ENCODE results near the gene TMUB1. TPM values are rescaled to one million over a fixed set of nuclear protein-coding genes. Genes with fewer than 3 reads are reported as not detected.
A peak's percentile ranks its signal among the peaks of the same experiment; 100 is the strongest.

TMUB1 gene
- total and polyA plus RNA-seq, 2 donors (not counting 3 experiments of a cell fraction or from before 2014, with no cell fraction given), result 41.3 to 45.3 TPM

DNA sequence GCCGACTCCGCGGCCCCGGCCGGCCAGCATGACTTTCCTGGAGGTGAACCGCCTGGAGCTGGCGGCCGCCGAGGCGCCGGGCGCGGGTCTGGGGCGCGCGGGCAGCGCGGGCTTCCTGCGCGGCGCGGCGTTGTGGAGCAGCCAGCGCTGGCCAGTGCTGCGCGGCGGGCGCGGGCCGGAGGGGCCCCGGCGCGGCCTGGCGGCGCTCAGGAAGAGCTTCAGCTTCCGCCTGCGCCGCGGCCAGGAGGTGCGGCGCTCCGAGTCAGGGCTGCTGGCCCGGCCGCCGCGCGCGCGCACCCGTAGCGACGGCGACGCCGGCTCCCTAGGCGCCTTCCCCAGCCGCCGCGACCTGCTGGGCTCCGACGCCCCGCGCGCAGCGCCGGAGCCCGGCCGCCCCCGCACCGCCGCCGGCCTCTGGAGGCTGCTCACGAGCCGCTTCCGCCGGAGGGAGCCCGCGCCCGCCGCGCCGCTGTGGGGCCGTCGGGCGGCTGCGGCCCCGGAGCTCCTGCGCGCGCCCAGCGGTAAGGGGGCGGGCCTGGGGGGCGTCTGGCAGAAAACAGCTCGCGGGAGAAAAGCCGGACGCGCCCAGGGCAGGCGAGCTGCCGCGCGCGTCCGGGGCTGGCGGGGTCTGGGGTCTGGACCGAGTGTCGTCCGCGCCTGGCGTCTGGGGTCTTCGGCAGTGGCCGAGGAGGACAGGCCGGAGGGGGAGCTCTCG is 32.0 kb upstream of the TMUB1 start:
- H3K4me3 ChIP-seq (replicated peaks in 1 of 3; ENCODE audit: insufficient read depth in 1 of 3, low read depth in 1 of 3, low read length in 3 of 3), result no peak overlapping the region
- intact Hi-C loops (cut with micrococcal nuclease), result loop anchor here (2.0 kb wide), 1 partner anchor 126 kb away; no protein-coding TSS in a partner anchor
- no peak for TF ChIP-seq FOS (IDR thresholded peaks at IDR 0.05; ENCODE audit: borderline replicate concordance, insufficient read depth, low read length)
- peak; percentile 59 for TF ChIP-seq POLR2AphosphoS5 (IDR thresholded peaks at IDR 0.05; ENCODE audit: insufficient read depth, low read depth, low read length)
- no peaks in the 10 kb centered on the region for H3K9me1 ChIP-seq (replicated peaks; ENCODE audit: control insufficient read depth, extremely low read depth, insufficient read depth, low read length)
- dilution Hi-C loops (cut with MboI; ENCODE audit: extremely low pct_ligation_motif_present, low sequenced_read_pairs), result no loop called here
- CTCF ChIA-PET, result interaction anchor here (0.7 to 3.0 kb wide), 6 partner anchors 9 to 152 kb away, joined by 4 to 33 read pairs (median 4); no protein-coding TSS in a partner anchor
- H3K27ac ChIP-seq (ENCODE audit: insufficient read depth, low read depth, low read length), result no peak overlapping the region
- H3K4me1 ChIP-seq (ENCODE audit: control insufficient read depth, extremely low read depth, insufficient read depth, low read length), result peaks cover 19% of the 10 kb centered on the region
- H3K27me3 ChIP-seq (ENCODE audit: control insufficient read depth in 2 of 2, insufficient read depth in 2 of 2, low read length in 2 of 2), result no peaks in the 10 kb centered on the region
- no peak overlapping the region for H3K4me2 ChIP-seq (ENCODE audit: insufficient read depth, low read length)
- FAIRE-seq (peak; percentile 12), DNase-seq (ENCODE audit: low read depth, low spot score) (peak; percentile 15)
- H3K9me3 ChIP-seq (replicated peaks; ENCODE audit: control insufficient read depth, insufficient read depth, low read length), result no peaks in the 10 kb centered on the region
- H4K20me1 ChIP-seq (replicated peaks; ENCODE audit: control insufficient read depth, extremely low read depth, insufficient read depth, low read length), result no peaks in the 10 kb centered on the region
- H3K36me3 ChIP-seq (ENCODE audit: control insufficient read depth in 2 of 2, extremely low read depth in 1 of 2, insufficient read depth in 2 of 2, low read length in 2 of 2), result peaks cover 9 to 32% of the 10 kb centered on the region in 2 experiments
- BruUV-seq (replicated peaks), result no TSS peak
- H2AFZ ChIP-seq (ENCODE audit: low read depth, low read length), result no peak overlapping the region
- peaks cover 58% of the 10 kb centered on the region for H3K79me2 ChIP-seq (ENCODE audit: control insufficient read depth, insufficient read depth, low read length)
- no peak overlapping the region for H3K9ac ChIP-seq (replicated peaks; ENCODE audit: extremely low read depth, insufficient read depth, low read length)
- POLR2A ChIA-PET, result no interaction called here

DNA sequence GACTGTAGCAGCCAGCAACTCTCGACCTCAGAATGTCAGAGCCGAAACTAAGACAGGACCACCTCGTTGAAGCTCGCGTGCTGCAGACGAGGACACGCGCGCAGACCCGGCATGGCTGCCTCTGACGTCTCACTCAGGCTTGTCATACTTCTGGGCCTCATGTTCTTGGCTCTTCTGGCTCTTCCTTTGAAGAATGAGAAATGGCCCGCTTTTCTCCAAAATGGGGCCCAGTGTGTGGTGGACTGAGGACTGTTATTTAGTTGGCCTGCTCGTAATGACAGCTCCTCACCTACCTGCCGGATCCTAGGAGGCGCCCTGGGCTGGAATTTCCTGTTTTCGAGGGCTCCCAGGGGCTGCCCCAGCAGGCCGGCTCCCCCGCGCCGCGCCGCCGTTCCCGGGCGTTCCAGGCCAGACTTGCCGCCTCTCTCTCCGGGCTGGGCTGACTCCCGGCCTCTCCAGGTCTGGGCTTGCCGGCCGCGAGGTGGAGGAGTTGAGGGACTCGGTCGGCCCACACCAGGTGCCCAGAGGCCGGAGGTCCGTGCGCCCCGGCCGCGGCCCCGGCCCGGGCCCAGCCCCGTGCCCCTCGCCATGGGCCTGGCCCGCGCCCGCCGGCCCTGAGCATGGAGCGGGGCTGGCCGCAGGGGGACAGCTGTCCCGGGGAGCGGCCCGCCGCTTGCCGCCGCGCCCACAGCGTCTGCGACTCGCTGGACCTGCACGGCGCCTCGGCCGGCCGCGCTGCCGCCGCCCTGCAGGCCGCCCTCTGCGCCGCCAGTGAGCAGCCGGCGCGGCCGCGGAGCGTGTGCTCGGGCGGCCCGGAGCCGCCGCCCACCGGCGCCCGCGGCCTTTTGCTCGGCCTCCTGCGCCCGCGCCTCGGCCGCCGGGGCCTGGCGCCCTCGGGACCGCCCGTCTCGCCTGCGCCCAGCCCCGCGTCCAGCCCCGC is 31.1 kb upstream of the TMUB1 start:
- dilution Hi-C loops (cut with MboI; ENCODE audit: extremely low pct_ligation_motif_present, low sequenced_read_pairs) (no loop called here), intact Hi-C loops (cut with micrococcal nuclease) (loop anchor here (2.0 kb wide), 1 partner anchor 126 kb away; no protein-coding TSS in a partner anchor)
- no peaks in the 10 kb centered on the region for H3K9me1 ChIP-seq (replicated peaks; ENCODE audit: control insufficient read depth, extremely low read depth, insufficient read depth, low read length)
- H3K4me3 ChIP-seq (replicated peaks in 1 of 3; ENCODE audit: insufficient read depth in 1 of 3, low read depth in 1 of 3, low read length in 3 of 3), result no peak overlapping the region
- peaks cover 64% of the 10 kb centered on the region for H3K79me2 ChIP-seq (ENCODE audit: control insufficient read depth, insufficient read depth, low read length)
- no peak overlapping the region for H3K9ac ChIP-seq (replicated peaks; ENCODE audit: extremely low read depth, insufficient read depth, low read length)
- H4K20me1 ChIP-seq (replicated peaks; ENCODE audit: control insufficient read depth, extremely low read depth, insufficient read depth, low read length), result no peaks in the 10 kb centered on the region
- DNase-seq (ENCODE audit: low read depth, low spot score), result no peak
- POLR2A ChIA-PET, result no interaction called here
- peaks cover 2 to 23% of the 10 kb centered on the region in 2 experiments for H3K36me3 ChIP-seq (ENCODE audit: control insufficient read depth in 2 of 2, extremely low read depth in 1 of 2, insufficient read depth in 2 of 2, low read length in 2 of 2)
- peaks cover 19% of the 10 kb centered on the region for H3K4me1 ChIP-seq (ENCODE audit: control insufficient read depth, extremely low read depth, insufficient read depth, low read length)
- H3K27ac ChIP-seq (ENCODE audit: insufficient read depth, low read depth, low read length), result peak overlapping the region; percentile 26
- BruUV-seq (replicated peaks), result no TSS peak
- CTCF ChIA-PET, result interaction anchor here (1.0 to 3.0 kb wide), 5 partner anchors 10 to 130 kb away, joined by 3 to 33 read pairs (median 6); partner anchors contain the start of gene FASTK
- TF ChIP-seq, protein P1, sequence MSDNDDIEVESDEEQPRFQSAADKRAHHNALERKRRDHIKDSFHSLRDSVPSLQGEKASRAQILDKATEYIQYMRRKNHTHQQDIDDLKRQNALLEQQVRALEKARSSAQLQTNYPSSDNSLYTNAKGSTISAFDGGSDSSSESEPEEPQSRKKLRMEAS (IDR thresholded peaks at IDR 0.05; ENCODE audit: insufficient read depth, insufficient read length), result no peak
- TF ChIP-seq, protein P2, sequence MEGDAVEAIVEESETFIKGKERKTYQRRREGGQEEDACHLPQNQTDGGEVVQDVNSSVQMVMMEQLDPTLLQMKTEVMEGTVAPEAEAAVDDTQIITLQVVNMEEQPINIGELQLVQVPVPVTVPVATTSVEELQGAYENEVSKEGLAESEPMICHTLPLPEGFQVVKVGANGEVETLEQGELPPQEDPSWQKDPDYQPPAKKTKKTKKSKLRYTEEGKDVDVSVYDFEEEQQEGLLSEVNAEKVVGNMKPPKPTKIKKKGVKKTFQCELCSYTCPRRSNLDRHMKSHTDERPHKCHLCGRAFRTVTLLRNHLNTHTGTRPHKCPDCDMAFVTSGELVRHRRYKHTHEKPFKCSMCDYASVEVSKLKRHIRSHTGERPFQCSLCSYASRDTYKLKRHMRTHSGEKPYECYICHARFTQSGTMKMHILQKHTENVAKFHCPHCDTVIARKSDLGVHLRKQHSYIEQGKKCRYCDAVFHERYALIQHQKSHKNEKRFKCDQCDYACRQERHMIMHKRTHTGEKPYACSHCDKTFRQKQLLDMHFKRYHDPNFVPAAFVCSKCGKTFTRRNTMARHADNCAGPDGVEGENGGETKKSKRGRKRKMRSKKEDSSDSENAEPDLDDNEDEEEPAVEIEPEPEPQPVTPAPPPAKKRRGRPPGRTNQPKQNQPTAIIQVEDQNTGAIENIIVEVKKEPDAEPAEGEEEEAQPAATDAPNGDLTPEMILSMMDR (IDR thresholded peaks at IDR 0.05; ENCODE audit: extremely low read depth in 1 of 2, insufficient read depth in 1 of 2, low read depth in 1 of 2, low read length in 2 of 2), result no peak
- TF ChIP-seq FOS (IDR thresholded peaks at IDR 0.05; ENCODE audit: borderline replicate concordance, insufficient read depth, low read length) (no peak), POLR2A (IDR thresholded peaks at IDR 0.05; ENCODE audit: low read depth, low read length) (no peak), GATA2 (IDR thresholded peaks at IDR 0.05; ENCODE audit: insufficient read depth, insufficient read length, low read depth, low read length) (no peak), POLR2AphosphoS5 (IDR thresholded peaks at IDR 0.05; ENCODE audit: insufficient read depth, low read depth, low read length) (no peak), JUN (IDR thresholded peaks at IDR 0.05; ENCODE audit: borderline replicate concordance, insufficient read depth, insufficient read length, low read depth) (no peak)
- FAIRE-seq, result no peak
- peak overlapping the region; percentile 10 for H3K4me2 ChIP-seq (ENCODE audit: insufficient read depth, low read length)
- no peaks in the 10 kb centered on the region for H3K9me3 ChIP-seq (replicated peaks; ENCODE audit: control insufficient read depth, insufficient read depth, low read length)
- no peak overlapping the region for H2AFZ ChIP-seq (ENCODE audit: low read depth, low read length)
- H3K27me3 ChIP-seq (ENCODE audit: control insufficient read depth in 2 of 2, insufficient read depth in 2 of 2, low read length in 2 of 2), result no peaks in the 10 kb centered on the region

Measured in endothelial cell of umbilical vein (primary cell).